Endothelial cell of umbilical vein (primary cell): ENCODE data around the gene SH3GLB2. TPM values are rescaled to one million over a fixed set of nuclear protein-coding genes. Genes with fewer than 3 reads are reported as not detected.

Source experiments
- BruUV-seq: library from RNA; stranded (reverse); fragments of 400-500 nt; replicated peaks from 2 replicates; lab custom pipeline; 2021; lab: Mats Ljungman, UMichigan
- CTCF ChIA-PET: fragments of 300-600, 350-600 bp; sonication (Branson Sonifier 250); formaldehyde crosslinking; loops from one replicate; lab custom pipeline; 2021; ENCODE audit warnings: antibody characterized with exemption, inconsistent platforms; lab: Charles Lee
- POLR2A ChIA-PET: fragments of 300-600, 350-600 bp; sonication (Branson Sonifier 250); formaldehyde crosslinking; loops from one replicate; lab custom pipeline; 2021; ENCODE audit warnings: antibody characterized with exemption, inconsistent platforms; lab: Charles Lee
- DNase-seq: peaks from one replicate; pipeline ENCODE4 v3.0.0-alpha.2; 2011; ENCODE audit warnings: low read depth, low spot score
- FAIRE-seq: peaks from 2 replicates; lab custom pipeline; 2011; peaks lifted over from hg19 to GRCh38; lab: Jason Lieb, UNC
- H2AFZ ChIP-seq: 2 replicates; pipeline ENCODE4 v1.6.0; 2012; ENCODE audit warnings: low read depth, low read length, control low read depth, inconsistent platforms
- H3K27ac ChIP-seq: 2 replicates; pipeline ENCODE4 v1.5.1; 2011; ENCODE audit warnings: low read depth, mild to moderate bottlenecking, control low read depth, low read length, moderate library complexity; ENCODE audit not compliant: insufficient read depth
- H3K27me3 ChIP-seq, 2 experiments: 2 replicates each; pipeline versions ENCODE4 v1.6.0 to v1.6.1; 2011; ENCODE audit warnings: low read length in 2 of 2, mixed read lengths in 1 of 2; ENCODE audit not compliant: control insufficient read depth in 2 of 2, insufficient read depth in 2 of 2
- H3K36me3 ChIP-seq, 2 experiments: 2 replicates in 1 of 2; 3 replicates in 1 of 2; pipeline ENCODE4 v1.5.1; 2011; ENCODE audit warnings: low read length in 2 of 2, mild to moderate bottlenecking in 1 of 2, moderate library complexity in 1 of 2; ENCODE audit not compliant: control insufficient read depth in 2 of 2, insufficient read depth in 2 of 2; ENCODE audit errors: extremely low read depth in 1 of 2
- H3K4me1 ChIP-seq: 3 replicates; pipeline ENCODE4 v1.5.1; 2011; ENCODE audit warnings: mild to moderate bottlenecking, low read length; ENCODE audit not compliant: control insufficient read depth, insufficient read depth; ENCODE audit errors: extremely low read depth
- H3K4me2 ChIP-seq: 2 replicates; pipeline ENCODE4 v1.6.1; 2011; ENCODE audit warnings: low read length, control low read depth, mixed read lengths; ENCODE audit not compliant: insufficient read depth
- H3K4me3 ChIP-seq, 3 experiments: fragments of 200-600 bp in 1 of 3; sonication (generic), shearing (Covaris generic) in 1 of 3; replicated peaks in 1 of 3; 2 replicates each; pipeline ENCODE4 v1.5.1; 2011 to 2016; ENCODE audit warnings: control low read depth in 3 of 3, low read length in 3 of 3, mild to moderate bottlenecking in 2 of 3, inconsistent platforms in 1 of 3, low read depth in 1 of 3, moderate library complexity in 1 of 3; ENCODE audit not compliant: insufficient read depth in 1 of 3
- H3K79me2 ChIP-seq: 2 replicates; pipeline ENCODE4 v1.6.0; 2012; ENCODE audit warnings: low read length, inconsistent platforms; ENCODE audit not compliant: control insufficient read depth, insufficient read depth
- H3K9ac ChIP-seq: replicated peaks from 2 replicates; pipeline ENCODE3; 2011; ENCODE audit warnings: low read length, control low read depth; ENCODE audit not compliant: insufficient read depth; ENCODE audit errors: extremely low read depth
- H3K9me1 ChIP-seq: replicated peaks from 3 replicates; pipeline ENCODE4 v1.6.0; 2011; ENCODE audit warnings: mild to moderate bottlenecking, low read length; ENCODE audit not compliant: control insufficient read depth, insufficient read depth; ENCODE audit errors: extremely low read depth
- H3K9me3 ChIP-seq: replicated peaks from 2 replicates; pipeline ENCODE4 v1.5.1; 2012; ENCODE audit warnings: low read length, inconsistent platforms; ENCODE audit not compliant: control insufficient read depth, insufficient read depth
- H4K20me1 ChIP-seq: replicated peaks from 2 replicates; pipeline ENCODE3; 2011; ENCODE audit warnings: mild to moderate bottlenecking, low read length; ENCODE audit not compliant: control insufficient read depth, insufficient read depth; ENCODE audit errors: extremely low read depth
- EZH2 ChIP-seq: IDR thresholded peaks from 2 replicates; pipeline ENCODE4 v1.6.1; 2012; ENCODE audit warnings: borderline replicate concordance, low read depth, mild to moderate bottlenecking, moderate library complexity, low read length, inconsistent platforms; ENCODE audit not compliant: severe bottlenecking
- FOS ChIP-seq: IDR thresholded peaks from 2 replicates; pipeline ENCODE4 v1.6.1; 2011; ENCODE audit warnings: mild to moderate bottlenecking, low read length, moderate library complexity, borderline replicate concordance; ENCODE audit not compliant: insufficient read depth
- GATA2 ChIP-seq: IDR thresholded peaks from 2 replicates; pipeline ENCODE4 v1.7.0; 2011; ENCODE audit warnings: low read depth, mild to moderate bottlenecking, moderate library complexity, mixed read lengths, low read length; ENCODE audit not compliant: insufficient read length, insufficient read depth
- JUN ChIP-seq: IDR thresholded peaks from 2 replicates; pipeline ENCODE4 v1.6.1; 2011; ENCODE audit warnings: borderline replicate concordance, low read depth; ENCODE audit not compliant: insufficient read length, insufficient read depth
- MYC ChIP-seq: IDR thresholded peaks from one replicate; pipeline ENCODE4 v1.6.1; 2011; ENCODE audit warnings: mild to moderate bottlenecking, low read depth, low read length
- POLR2A ChIP-seq: IDR thresholded peaks from 2 replicates; pipeline ENCODE4 v1.6.1; 2012; ENCODE audit warnings: low read depth, mild to moderate bottlenecking, control low read depth, low read length
- POLR2AphosphoS5 ChIP-seq: IDR thresholded peaks from 2 replicates; pipeline ENCODE4 v1.6.1; 2012; ENCODE audit warnings: low read depth, mild to moderate bottlenecking, control low read depth, low read length, moderate library complexity; ENCODE audit not compliant: insufficient read depth
- dilution Hi-C: fragments of 300-500 bp; cut with MboI; formaldehyde crosslinking; loops from one replicate; pipeline ENCODE4 v1.15.0; 2019; ENCODE audit warnings: low sequenced_read_pairs; ENCODE audit not compliant: extremely low pct_ligation_motif_present
- intact Hi-C: fragments of 100-400 bp; cut with micrococcal nuclease; formaldehyde crosslinking; loops from one replicate; pipeline ENCODE4 v1.10.0; 2022
- polyA plus RNA-seq, 4 experiments: library from polyadenylated mRNA; depleted of rRNA in 3 of 4; stranded (reverse) in 3 of 4; unstranded in 1 of 4; fragments of >200 nt; gene quantifications; 2 replicates each; pipeline versions ENCODE4 v1.2.1 to v1.2.3, GENCODE V29; 2011 to 2012; ENCODE audit warnings: missing spikeins in 1 of 4
- total RNA-seq: library from RNA; stranded (reverse); gene quantifications from 2 replicates; pipeline ENCODE4 v1.2.3, GENCODE V29; 2021
- TF ChIP-seq, protein P1 (sequence below): IDR thresholded peaks from 2 replicates; pipeline ENCODE4 v1.6.1; 2011; ENCODE audit not compliant: insufficient read depth, insufficient read length
- TF ChIP-seq, protein P2 (sequence below), 2 donors: IDR thresholded peaks; 1 replicate in 1 of 2; 2 replicates in 1 of 2; pipeline ENCODE4 v1.5.1; 2011; ENCODE audit warnings: low read length in 2 of 2, mild to moderate bottlenecking in 2 of 2, moderate library complexity in 2 of 2, control low read depth in 1 of 2, inconsistent platforms in 1 of 2, low read depth in 1 of 2; ENCODE audit not compliant: insufficient read depth in 1 of 2; ENCODE audit errors: extremely low read depth in 1 of 2

The SH3GLB2 gene
- total and polyA plus RNA-seq, 2 donors (not counting 3 experiments of a cell fraction or from before 2014, with no cell fraction given) = 58.8 to 77.5 TPM

DNA sequence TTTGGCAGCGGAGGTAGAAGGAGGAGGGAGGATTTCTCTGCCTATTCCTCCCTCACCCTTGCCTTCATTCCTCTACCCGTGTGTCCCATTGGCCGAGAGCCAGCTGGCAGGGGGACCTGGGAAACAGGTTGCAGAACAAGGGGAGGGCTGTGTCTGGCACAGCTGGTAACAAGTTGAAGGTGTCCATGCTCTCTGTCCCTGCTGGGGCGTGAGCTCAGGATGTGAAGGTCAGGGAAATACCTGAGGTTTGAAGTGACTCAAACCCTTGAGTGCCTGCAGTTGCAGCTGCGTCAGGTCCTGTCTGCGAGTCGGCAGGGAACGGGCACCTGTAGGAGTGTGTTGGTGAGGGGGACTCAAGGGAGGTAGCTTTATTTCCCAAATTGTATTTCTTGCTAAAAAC, 24.5 kb upstream of the SH3GLB2 start:
- BruUV-seq = no TSS peak
- Histone ChIP-seq H3K36me3 (peaks cover 5 to 22% of the 10 kb centered on the region in 2 experiments), H3K27me3 (no peaks in the 10 kb centered on the region), H4K20me1 (no peaks in the 10 kb centered on the region), H3K9me3 (no peaks in the 10 kb centered on the region), H3K4me1 (no peaks in the 10 kb centered on the region), H3K27ac (no peak overlapping the region), H3K4me3 (no peak overlapping the region), H2AFZ (no peak overlapping the region), H3K9me1 (no peaks in the 10 kb centered on the region), H3K4me2 (no peak overlapping the region), H3K9ac (no peak overlapping the region), H3K79me2 (no peaks in the 10 kb centered on the region)
- dilution Hi-C loops = no loop called here
- TF ChIP-seq, protein P1, sequence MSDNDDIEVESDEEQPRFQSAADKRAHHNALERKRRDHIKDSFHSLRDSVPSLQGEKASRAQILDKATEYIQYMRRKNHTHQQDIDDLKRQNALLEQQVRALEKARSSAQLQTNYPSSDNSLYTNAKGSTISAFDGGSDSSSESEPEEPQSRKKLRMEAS = no peak
- TF ChIP-seq, protein P2, sequence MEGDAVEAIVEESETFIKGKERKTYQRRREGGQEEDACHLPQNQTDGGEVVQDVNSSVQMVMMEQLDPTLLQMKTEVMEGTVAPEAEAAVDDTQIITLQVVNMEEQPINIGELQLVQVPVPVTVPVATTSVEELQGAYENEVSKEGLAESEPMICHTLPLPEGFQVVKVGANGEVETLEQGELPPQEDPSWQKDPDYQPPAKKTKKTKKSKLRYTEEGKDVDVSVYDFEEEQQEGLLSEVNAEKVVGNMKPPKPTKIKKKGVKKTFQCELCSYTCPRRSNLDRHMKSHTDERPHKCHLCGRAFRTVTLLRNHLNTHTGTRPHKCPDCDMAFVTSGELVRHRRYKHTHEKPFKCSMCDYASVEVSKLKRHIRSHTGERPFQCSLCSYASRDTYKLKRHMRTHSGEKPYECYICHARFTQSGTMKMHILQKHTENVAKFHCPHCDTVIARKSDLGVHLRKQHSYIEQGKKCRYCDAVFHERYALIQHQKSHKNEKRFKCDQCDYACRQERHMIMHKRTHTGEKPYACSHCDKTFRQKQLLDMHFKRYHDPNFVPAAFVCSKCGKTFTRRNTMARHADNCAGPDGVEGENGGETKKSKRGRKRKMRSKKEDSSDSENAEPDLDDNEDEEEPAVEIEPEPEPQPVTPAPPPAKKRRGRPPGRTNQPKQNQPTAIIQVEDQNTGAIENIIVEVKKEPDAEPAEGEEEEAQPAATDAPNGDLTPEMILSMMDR (IDR thresholded peaks at IDR 0.05; ENCODE audit: extremely low read depth in 1 of 2, insufficient read depth in 1 of 2, low read depth in 1 of 2, low read length in 2 of 2) = no peak
- ChIA-PET POLR2A (no interaction called here), CTCF (no interaction called here)
- FAIRE-seq (no peak), DNase-seq (no peak)
- intact Hi-C loops = no loop called here

DNA sequence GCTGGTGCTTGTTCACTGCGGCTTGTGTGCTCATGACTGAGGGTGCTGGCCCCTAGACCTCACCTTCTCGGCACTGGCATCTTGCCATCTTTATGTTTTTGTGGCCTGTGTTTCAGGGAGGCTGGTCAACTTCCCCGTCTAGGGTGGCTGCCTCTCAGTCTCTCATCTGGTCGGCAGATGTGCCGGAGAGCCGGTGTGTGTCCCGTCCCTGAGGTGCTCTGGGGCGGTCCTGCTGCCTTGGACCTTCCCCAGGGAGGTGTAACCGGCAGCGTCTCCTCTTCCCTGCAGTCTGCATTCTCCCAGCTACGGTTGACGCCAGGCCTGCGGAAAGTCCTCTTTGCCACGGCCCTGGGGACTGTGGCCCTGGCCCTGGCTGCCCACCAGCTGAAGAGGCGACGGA, 13.9 kb upstream of the SH3GLB2 start:
- dilution Hi-C loops (no loop called here), intact Hi-C loops (no loop called here)
- DNase-seq (no peak), FAIRE-seq (no peak)
- Histone ChIP-seq H2AFZ (no peak overlapping the region), H3K79me2 (peaks cover 7% of the 10 kb centered on the region), H4K20me1 (no peaks in the 10 kb centered on the region), H3K4me2 (no peak overlapping the region), H3K27ac (no peak overlapping the region), H3K9ac (no peak overlapping the region), H3K4me1 (peaks cover 8% of the 10 kb centered on the region), H3K4me3 (no peak overlapping the region), H3K9me1 (no peaks in the 10 kb centered on the region), H3K36me3 (peaks cover 0 to 17% of the 10 kb centered on the region in 2 experiments), H3K27me3 (no peaks in the 10 kb centered on the region), H3K9me3 (no peaks in the 10 kb centered on the region)
- TF ChIP-seq JUN (no peak), POLR2A (no peak), EZH2 (no peak), GATA2 (no peak), FOS (no peak), MYC (no peak), POLR2AphosphoS5 (no peak)
- TF ChIP-seq, protein P1 = no peak
- TF ChIP-seq, protein P2 (IDR thresholded peaks at IDR 0.05; ENCODE audit: extremely low read depth in 1 of 2, insufficient read depth in 1 of 2, low read depth in 1 of 2, low read length in 2 of 2) = no peak
- ChIA-PET POLR2A (no interaction called here), CTCF (no interaction called here)
- no TSS peak for BruUV-seq
